Colon (tissue), 2 donors: ENCODE measurements around the gene KIR2DL3.

Experiments
- FAIRE-seq: peaks from 2 replicates; lab custom pipeline; 2012; peaks lifted over from hg19 to GRCh38; lab: Jason Lieb, UNC
- donor health status: control.
- donor health status: control.

Gene KIR2DL3

GRCh38 chr19:54795758-54796157 is 57.4 kb downstream of the KIR2DL3 start:
- no peak for FAIRE-seq
